Measurements from ENCODE around the gene PLAC1.

DNA sequence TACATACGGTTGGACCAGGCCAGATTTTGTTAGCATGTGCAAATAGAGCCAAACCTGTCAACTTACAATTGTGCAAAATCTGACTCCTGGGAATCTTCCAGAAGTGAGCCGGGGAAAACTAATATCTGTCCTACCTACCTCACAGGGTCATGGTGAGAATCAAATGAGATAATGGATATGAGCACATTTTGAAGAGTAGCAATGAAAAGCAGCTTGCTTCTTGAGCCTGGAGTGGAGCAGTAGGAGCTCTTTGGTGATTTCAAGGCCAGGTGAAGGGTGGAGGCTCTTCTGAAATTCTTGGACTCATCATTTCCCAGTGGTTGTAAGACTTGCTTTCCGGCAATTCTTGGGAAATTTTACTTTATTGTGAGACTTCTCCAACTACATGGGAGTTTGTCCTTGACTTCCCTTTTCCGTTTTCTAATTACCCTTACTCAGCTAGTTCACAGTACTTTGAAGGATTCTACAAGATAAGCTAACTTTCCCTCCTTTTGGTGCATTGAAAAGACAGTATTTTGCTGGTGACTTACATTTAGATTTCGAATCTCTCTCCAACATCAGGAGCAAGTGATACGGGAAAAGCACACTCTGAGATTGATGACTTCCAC is 12.2 kb downstream of the PLAC1 start:
- TF ChIP-seq POLR2A (IDR thresholded peaks at IDR 0.05), result no peak
- TF ChIP-seq, protein P1, sequence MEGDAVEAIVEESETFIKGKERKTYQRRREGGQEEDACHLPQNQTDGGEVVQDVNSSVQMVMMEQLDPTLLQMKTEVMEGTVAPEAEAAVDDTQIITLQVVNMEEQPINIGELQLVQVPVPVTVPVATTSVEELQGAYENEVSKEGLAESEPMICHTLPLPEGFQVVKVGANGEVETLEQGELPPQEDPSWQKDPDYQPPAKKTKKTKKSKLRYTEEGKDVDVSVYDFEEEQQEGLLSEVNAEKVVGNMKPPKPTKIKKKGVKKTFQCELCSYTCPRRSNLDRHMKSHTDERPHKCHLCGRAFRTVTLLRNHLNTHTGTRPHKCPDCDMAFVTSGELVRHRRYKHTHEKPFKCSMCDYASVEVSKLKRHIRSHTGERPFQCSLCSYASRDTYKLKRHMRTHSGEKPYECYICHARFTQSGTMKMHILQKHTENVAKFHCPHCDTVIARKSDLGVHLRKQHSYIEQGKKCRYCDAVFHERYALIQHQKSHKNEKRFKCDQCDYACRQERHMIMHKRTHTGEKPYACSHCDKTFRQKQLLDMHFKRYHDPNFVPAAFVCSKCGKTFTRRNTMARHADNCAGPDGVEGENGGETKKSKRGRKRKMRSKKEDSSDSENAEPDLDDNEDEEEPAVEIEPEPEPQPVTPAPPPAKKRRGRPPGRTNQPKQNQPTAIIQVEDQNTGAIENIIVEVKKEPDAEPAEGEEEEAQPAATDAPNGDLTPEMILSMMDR (IDR thresholded peaks at IDR 0.05), result no peak

Data from ovary (tissue), 3 donors.